HCT116 (cell line): ENCODE measurements around the gene ADRM1. TPM values are rescaled to one million over a fixed set of nuclear protein-coding genes. Genes with fewer than 3 reads are reported as not detected.

Source experiments
- ATAC-seq: fragments of 200-7000 bp; cut with Tn5 transposase; 2 replicates; pipeline ENCODE4 v1.9.1; 2020; ENCODE audit warnings: mild to moderate bottlenecking, moderate library complexity
- BruUV-seq: library from RNA; stranded (reverse); fragments of 400-500 nt; replicated peaks from 2 replicates; lab custom pipeline; 2021; lab: Mats Ljungman, UMichigan
- CTCF ChIA-PET: fragments of 300-600 bp; sonication (Branson Sonifier 250); formaldehyde crosslinking; loops from one replicate; lab custom pipeline; 2021; ENCODE audit warnings: antibody characterized with exemption; lab: Charles Lee
- POLR2A ChIA-PET: fragments of 300-600, 350-600 bp; sonication (Branson Sonifier 250); formaldehyde crosslinking; loops from one replicate; lab custom pipeline; 2021; ENCODE audit warnings: antibody characterized with exemption; lab: Charles Lee
- RAD21 ChIA-PET, 2 experiments: fragments of 300-600 bp; sonication (Branson Sonifier 250); formaldehyde crosslinking; loops; one replicate each; lab custom pipeline; 2023; ENCODE audit warnings: low total read pairs in 2 of 2; ENCODE audit not compliant: uncharacterized antibody in 2 of 2, unreplicated experiment in 2 of 2, low non-redundant PET in 1 of 2; lab: Charles Lee
- DNase-seq: peaks from one replicate; pipeline ENCODE4 v3.0.0-alpha.2; 2010; ENCODE audit warnings: low read depth, low spot score
- H2AFZ ChIP-seq: fragments of 200-600 bp; shearing (Covaris generic), sonication (generic); 2 replicates; pipeline ENCODE4 v1.6.1; 2017; ENCODE audit warnings: low read depth, mixed run types, mixed read lengths, antibody characterized with exemption, low read length; ENCODE audit not compliant: poor library complexity, severe bottlenecking
- H3K27ac ChIP-seq: 2 replicates; pipeline ENCODE4 v1.5.1; 2012; ENCODE audit warnings: low read depth, low read length
- H3K27me3 ChIP-seq: fragments of 200-600 bp; sonication (generic); 2 replicates; pipeline ENCODE4 v1.6.1; 2016; ENCODE audit warnings: mixed run types, low read length, mixed read lengths; ENCODE audit not compliant: insufficient read depth
- H3K36me3 ChIP-seq, 2 experiments: fragments of 200-500 bp in 1 of 2; fragments of 200-600 bp in 1 of 2; sonication (Bioruptor generic) in 1 of 2; sonication (generic) in 1 of 2; 2 replicates each; pipeline versions ENCODE4 v1.5.1 to v1.6.1; 2014 to 2016; ENCODE audit warnings: low read length in 2 of 2, inconsistent platforms in 1 of 2, mixed read lengths in 1 of 2, mixed run types in 1 of 2; ENCODE audit not compliant: insufficient read depth in 2 of 2, control insufficient read depth in 1 of 2
- H3K4me1 ChIP-seq, 2 experiments: fragments of 200-600 bp in 1 of 2; sonication (generic) in 1 of 2; 2 replicates each; pipeline versions ENCODE4 v1.5.1 to v1.6.1; 2012 to 2017; ENCODE audit warnings: low read length in 2 of 2, inconsistent platforms in 1 of 2, mild to moderate bottlenecking in 1 of 2, mixed read lengths in 1 of 2, mixed run types in 1 of 2, moderate library complexity in 1 of 2; ENCODE audit not compliant: insufficient read depth in 2 of 2, control insufficient read depth in 1 of 2
- H3K4me2 ChIP-seq: fragments of 200-600 bp; sonication (generic); 2 replicates; pipeline ENCODE4 v1.6.1; 2017; ENCODE audit warnings: mixed run types, low read length, mixed read lengths
- H3K4me3 ChIP-seq, 2 experiments: fragments of 200-600 bp in 1 of 2; sonication (generic) in 1 of 2; replicated peaks in 1 of 2; 2 replicates each; pipeline ENCODE4 v1.5.1; 2011 to 2016; ENCODE audit warnings: low read length in 2 of 2, control low read depth in 1 of 2, low read depth in 1 of 2, mild to moderate bottlenecking in 1 of 2, mixed read lengths in 1 of 2, mixed run types in 1 of 2
- H3K79me2 ChIP-seq: fragments of 200-600 bp; sonication (generic); 2 replicates; pipeline ENCODE4 v1.6.1; 2017; ENCODE audit warnings: mild to moderate bottlenecking, mixed run types, low read length, moderate library complexity, mixed read lengths; ENCODE audit not compliant: insufficient read depth
- H3K9ac ChIP-seq: fragments of 200-600 bp; sonication (generic); 2 replicates; pipeline ENCODE4 v1.6.1; 2016; ENCODE audit warnings: low read length, mixed read lengths
- H3K9me2 ChIP-seq: fragments of 200-600 bp; sonication (generic), shearing (Covaris generic); 2 replicates; pipeline ENCODE4 v1.6.1; 2017; ENCODE audit warnings: mixed run types, mild to moderate bottlenecking, moderate library complexity; ENCODE audit not compliant: insufficient read depth
- H3K9me3 ChIP-seq, 2 experiments: fragments of 200-500 bp in 1 of 2; fragments of 200-600 bp in 1 of 2; sonication (Bioruptor generic) in 1 of 2; sonication (generic) in 1 of 2; 2 replicates each; pipeline ENCODE4 v1.6.1; 2014 to 2017; ENCODE audit warnings: low read length in 2 of 2, mixed read lengths in 2 of 2, inconsistent platforms in 1 of 2, low read depth in 1 of 2, mild to moderate bottlenecking in 1 of 2, mixed run types in 1 of 2, moderate library complexity in 1 of 2; ENCODE audit not compliant: control insufficient read depth in 1 of 2, insufficient read depth in 1 of 2
- H4K20me1 ChIP-seq: fragments of 200-600 bp; sonication (generic), shearing (Covaris generic); 2 replicates; pipeline ENCODE4 v1.6.1; 2017; ENCODE audit warnings: mixed run types, mild to moderate bottlenecking, moderate library complexity; ENCODE audit not compliant: insufficient read depth
- ATF3 ChIP-seq: IDR thresholded peaks from 2 replicates; pipeline ENCODE4 v1.6.1; 2012
- CBX3 ChIP-seq: IDR thresholded peaks from 2 replicates; pipeline ENCODE4 v1.6.1; 2012; ENCODE audit warnings: low read depth
- CEBPB ChIP-seq: IDR thresholded peaks from 2 replicates; pipeline ENCODE4 v1.6.1; 2012; ENCODE audit warnings: low read depth
- EGR1 ChIP-seq: IDR thresholded peaks from 2 replicates; pipeline ENCODE4 v1.6.1; 2012; ENCODE audit warnings: low read depth
- ELF1 ChIP-seq: IDR thresholded peaks from 2 replicates; pipeline ENCODE4 v1.6.1; 2012; ENCODE audit warnings: low read depth, borderline replicate concordance
- EZH2phosphoT487 ChIP-seq: fragments of 200-600 bp; IDR thresholded peaks from 2 replicates; pipeline ENCODE4 v1.6.1; 2018; ENCODE audit warnings: antibody characterized with exemption, borderline replicate concordance
- JUND ChIP-seq: IDR thresholded peaks from 2 replicates; pipeline ENCODE4 v1.6.1; 2012
- POLR2AphosphoS5 ChIP-seq: IDR thresholded peaks from 2 replicates; pipeline ENCODE4 v1.6.1; 2011; ENCODE audit warnings: mild to moderate bottlenecking, low read depth, low read length, moderate library complexity
- RAD21 ChIP-seq: IDR thresholded peaks from 2 replicates; pipeline ENCODE4 v1.6.1; 2012; ENCODE audit warnings: low read depth, mild to moderate bottlenecking
- SIN3A ChIP-seq: IDR thresholded peaks from 2 replicates; pipeline ENCODE4 v1.6.1; 2012; ENCODE audit warnings: low read depth
- SP1 ChIP-seq: IDR thresholded peaks from 2 replicates; pipeline ENCODE4 v1.6.1; 2012; ENCODE audit warnings: low read depth
- SRF ChIP-seq: IDR thresholded peaks from 2 replicates; pipeline ENCODE4 v1.6.1; 2012; ENCODE audit warnings: low read depth
- TCF7L2 ChIP-seq: IDR thresholded peaks from 2 replicates; pipeline ENCODE4 v1.7.0; 2011; ENCODE audit warnings: borderline replicate concordance, inconsistent platforms; ENCODE audit not compliant: insufficient read depth, insufficient read length; ENCODE audit errors: extremely low read depth
- YY1 ChIP-seq: IDR thresholded peaks from 2 replicates; pipeline ENCODE4 v1.6.1; 2011; ENCODE audit warnings: low read length, low read depth, moderate library complexity, mild to moderate bottlenecking; ENCODE audit not compliant: insufficient replicate concordance; ENCODE audit errors: extremely low read depth
- ZFX ChIP-seq: fragments of 450-650 bp; IDR thresholded peaks from 2 replicates; pipeline ENCODE4 v1.6.1; 2017
- intact Hi-C: fragments of 100-400 bp; cut with micrococcal nuclease; formaldehyde crosslinking; loops from 2 replicates; pipeline ENCODE4 v1.10.0; 2022
- total RNA-seq: library from RNA; stranded (reverse); gene quantifications from one replicate; pipeline ENCODE4 v1.2.1, GENCODE V29; 2021; ENCODE audit not compliant: unreplicated experiment
- TF ChIP-seq, protein P1 (sequence below): IDR thresholded peaks from 2 replicates; pipeline ENCODE4 v1.6.1; 2011; ENCODE audit warnings: mild to moderate bottlenecking, low read length, moderate library complexity; ENCODE audit not compliant: insufficient replicate concordance; ENCODE audit errors: extremely low read depth
- TF ChIP-seq, protein P2 (sequence below): IDR thresholded peaks from 2 replicates; pipeline ENCODE4 v1.6.1; 2012

The ADRM1 gene
- total RNA-seq, 1 experiment from 2014 or later = 158 TPM

- Histone ChIP-seq H4K20me1 (no peaks in the 10 kb centered on the region), H3K4me1 (peaks cover 0 to 5% of the 10 kb centered on the region in 2 experiments; a peak in 1 of 4 replicates), H3K27ac (no peak overlapping the region), H2AFZ (no peak overlapping the region), H3K27me3 (no peaks in the 10 kb centered on the region), H3K9ac (no peak overlapping the region), H3K4me3 (no peak overlapping the region), H3K9me3 (no peaks in the 10 kb centered on the region), H3K4me2 (no peak overlapping the region), H3K79me2 (no peaks in the 10 kb centered on the region), H3K9me2 (no peaks in the 10 kb centered on the region), H3K36me3 (peaks cover 12 to 46% of the 10 kb centered on the region in 2 experiments; a peak in 3 of 4 replicates)
- DNase-seq (no peak), ATAC-seq (no peak)
- BruUV-seq = no TSS peak
- intact Hi-C loops = no loop called here
- no peak for TF ChIP-seq SP1
- no peak for TF ChIP-seq JUND
- no peak for TF ChIP-seq EZH2phosphoT487
- TF ChIP-seq, protein P1, sequence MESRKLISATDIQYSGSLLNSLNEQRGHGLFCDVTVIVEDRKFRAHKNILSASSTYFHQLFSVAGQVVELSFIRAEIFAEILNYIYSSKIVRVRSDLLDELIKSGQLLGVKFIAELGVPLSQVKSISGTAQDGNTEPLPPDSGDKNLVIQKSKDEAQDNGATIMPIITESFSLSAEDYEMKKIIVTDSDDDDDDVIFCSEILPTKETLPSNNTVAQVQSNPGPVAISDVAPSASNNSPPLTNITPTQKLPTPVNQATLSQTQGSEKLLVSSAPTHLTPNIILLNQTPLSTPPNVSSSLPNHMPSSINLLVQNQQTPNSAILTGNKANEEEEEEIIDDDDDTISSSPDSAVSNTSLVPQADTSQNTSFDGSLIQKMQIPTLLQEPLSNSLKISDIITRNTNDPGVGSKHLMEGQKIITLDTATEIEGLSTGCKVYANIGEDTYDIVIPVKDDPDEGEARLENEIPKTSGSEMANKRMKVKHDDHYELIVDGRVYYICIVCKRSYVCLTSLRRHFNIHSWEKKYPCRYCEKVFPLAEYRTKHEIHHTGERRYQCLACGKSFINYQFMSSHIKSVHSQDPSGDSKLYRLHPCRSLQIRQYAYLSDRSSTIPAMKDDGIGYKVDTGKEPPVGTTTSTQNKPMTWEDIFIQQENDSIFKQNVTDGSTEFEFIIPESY = no peak
- no peak for TF ChIP-seq EGR1
- no peak for TF ChIP-seq YY1
- TF ChIP-seq, protein P2, sequence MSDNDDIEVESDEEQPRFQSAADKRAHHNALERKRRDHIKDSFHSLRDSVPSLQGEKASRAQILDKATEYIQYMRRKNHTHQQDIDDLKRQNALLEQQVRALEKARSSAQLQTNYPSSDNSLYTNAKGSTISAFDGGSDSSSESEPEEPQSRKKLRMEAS = no peak
- no peak for TF ChIP-seq ATF3
- TF ChIP-seq SRF = no peak
- TF ChIP-seq ELF1 = no peak
- TF ChIP-seq RAD21 = no peak
- TF ChIP-seq SIN3A = no peak
- no peak for TF ChIP-seq CEBPB
- TF ChIP-seq POLR2AphosphoS5 = no peak
- TF ChIP-seq ZFX = no peak
- TF ChIP-seq TCF7L2 = no peak
- TF ChIP-seq CBX3 = no peak
- ChIA-PET RAD21 (no interaction called here), POLR2A (no interaction called here), CTCF (no interaction called here)
These were observed 23.8 kb downstream of the ADRM1 start for GRCh38 chr20:62326559-62326958.
